Smooth muscle cell (in vitro differentiated cells): ENCODE data around the gene ARHGAP29. TPM values are rescaled to one million over a fixed set of nuclear protein-coding genes. Genes with fewer than 3 reads are reported as not detected.

Source experiments
- DNase-seq: peaks from one replicate; lab custom pipeline; 2025; ENCODE audit not compliant: unreplicated experiment; lab: John Stamatoyannopoulos, UW
- H2AFZ ChIP-seq: fragments of 200-600 bp; sonication (generic); 2 replicates; pipeline ENCODE4 v1.6.0; 2016; ENCODE audit warnings: antibody characterized with exemption, low read depth, mild to moderate bottlenecking
- H3F3A ChIP-seq: fragments of 200-600 bp; sonication (generic); 2 replicates; pipeline ENCODE4 v1.6.0; 2017; ENCODE audit warnings: antibody characterized with exemption, low read depth
- H3K27ac ChIP-seq: fragments of 200-600 bp; sonication (generic); 2 replicates; pipeline ENCODE4 v1.5.1; 2016; ENCODE audit warnings: low read depth, mild to moderate bottlenecking
- H3K27me3 ChIP-seq: fragments of 200-600 bp; sonication (generic); 2 replicates; pipeline ENCODE4 v1.6.1; 2016; ENCODE audit warnings: low read depth, mild to moderate bottlenecking
- H3K36me3 ChIP-seq: fragments of 200-600 bp; sonication (generic); 2 replicates; pipeline ENCODE4 v1.5.1; 2016; ENCODE audit warnings: low read depth
- H3K4me1 ChIP-seq: fragments of 200-600 bp; sonication (generic); 2 replicates; pipeline ENCODE4 v1.5.1; 2016; ENCODE audit warnings: low read depth
- H3K4me2 ChIP-seq: fragments of 200-600 bp; sonication (generic); 2 replicates; pipeline ENCODE4 v1.6.0; 2016; ENCODE audit warnings: mild to moderate bottlenecking
- H3K4me3 ChIP-seq: fragments of 200-600 bp; sonication (generic); 2 replicates; pipeline ENCODE4 v1.5.1; 2016; ENCODE audit warnings: mild to moderate bottlenecking
- H3K79me2 ChIP-seq: fragments of 200-600 bp; sonication (generic); 2 replicates; pipeline ENCODE4 v1.6.0; 2016; ENCODE audit warnings: low read depth, mild to moderate bottlenecking
- H3K9ac ChIP-seq: fragments of 200-600 bp; sonication (generic); 2 replicates; pipeline ENCODE4 v1.6.0; 2016; ENCODE audit warnings: low read depth
- H3K9me3 ChIP-seq: fragments of 200-600 bp; sonication (generic); replicated peaks from 2 replicates; pipeline ENCODE4 v1.5.1; 2016; ENCODE audit warnings: low read depth
- H4K20me1 ChIP-seq: fragments of 200-600 bp; sonication (generic); 2 replicates; pipeline ENCODE4 v1.6.0; 2016; ENCODE audit warnings: low read depth
- WGBS: methylation state at CpG from one replicate; pipeline ENCODE4 v1.1.7; 2016; ENCODE audit warnings: low lambda C conversion rate; 5-methylcytosine and 5-hydroxymethylcytosine counted together
- polyA plus RNA-seq: library from polyadenylated mRNA; unstranded; fragments of >200 nt; fragmentation: Nextera tagmentation; extraction: Ambion mirVana; gene quantifications from 2 replicates; pipeline ENCODE4 v1.2.1, GENCODE V29; 2016
- total RNA-seq: library from RNA; depleted of rRNA; stranded (reverse); fragments of >200 nt; gene quantifications from 2 replicates; pipeline ENCODE4 v1.2.3, GENCODE V29; 2014
- TF ChIP-seq, protein P1 (sequence below): fragments of 200-600 bp; sonication (generic); IDR thresholded peaks from 2 replicates; pipeline ENCODE4 v1.5.1; 2017; ENCODE audit warnings: borderline replicate concordance, mild to moderate bottlenecking, antibody characterized with exemption; ENCODE audit not compliant: insufficient read depth, poor library complexity, severe bottlenecking

Gene ARHGAP29
- total and polyA plus RNA-seq, 2 experiments from 2014 or later: 8.0 to 39.9 TPM

DNA sequence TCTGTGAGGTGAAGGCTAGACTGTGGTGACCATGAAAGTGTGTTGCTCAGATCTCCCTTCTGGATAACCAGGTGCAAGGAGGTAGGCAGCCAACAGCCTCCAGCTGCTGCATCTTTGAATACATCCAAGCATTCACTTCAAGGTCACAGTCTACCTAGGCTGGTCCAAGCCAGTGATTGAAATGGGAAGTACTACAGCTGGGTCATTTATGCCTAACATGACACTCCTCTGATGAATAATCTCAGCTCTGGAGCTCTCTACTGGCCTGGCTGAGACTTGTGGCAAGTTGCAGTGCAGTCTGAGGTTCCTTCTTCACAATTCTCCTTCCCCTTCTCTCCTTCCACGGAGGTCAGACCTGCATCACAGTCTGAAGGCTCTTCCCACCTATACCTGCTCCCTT lies 35.0 kb upstream of the ARHGAP29 start:
- Histone ChIP-seq H3K4me3 (no peak overlapping the region), H3K9ac (no peak overlapping the region), H3K4me1 (no peaks in the 10 kb centered on the region), H3K4me2 (no peak overlapping the region), H3F3A (no peaks in the 10 kb centered on the region), H3K79me2 (no peaks in the 10 kb centered on the region), H4K20me1 (no peaks in the 10 kb centered on the region), H3K36me3 (no peaks in the 10 kb centered on the region), H3K27ac (no peak overlapping the region), H3K27me3 (no peaks in the 10 kb centered on the region), H3K9me3 (no peaks in the 10 kb centered on the region), H2AFZ (no peak overlapping the region)
- TF ChIP-seq, protein P1, sequence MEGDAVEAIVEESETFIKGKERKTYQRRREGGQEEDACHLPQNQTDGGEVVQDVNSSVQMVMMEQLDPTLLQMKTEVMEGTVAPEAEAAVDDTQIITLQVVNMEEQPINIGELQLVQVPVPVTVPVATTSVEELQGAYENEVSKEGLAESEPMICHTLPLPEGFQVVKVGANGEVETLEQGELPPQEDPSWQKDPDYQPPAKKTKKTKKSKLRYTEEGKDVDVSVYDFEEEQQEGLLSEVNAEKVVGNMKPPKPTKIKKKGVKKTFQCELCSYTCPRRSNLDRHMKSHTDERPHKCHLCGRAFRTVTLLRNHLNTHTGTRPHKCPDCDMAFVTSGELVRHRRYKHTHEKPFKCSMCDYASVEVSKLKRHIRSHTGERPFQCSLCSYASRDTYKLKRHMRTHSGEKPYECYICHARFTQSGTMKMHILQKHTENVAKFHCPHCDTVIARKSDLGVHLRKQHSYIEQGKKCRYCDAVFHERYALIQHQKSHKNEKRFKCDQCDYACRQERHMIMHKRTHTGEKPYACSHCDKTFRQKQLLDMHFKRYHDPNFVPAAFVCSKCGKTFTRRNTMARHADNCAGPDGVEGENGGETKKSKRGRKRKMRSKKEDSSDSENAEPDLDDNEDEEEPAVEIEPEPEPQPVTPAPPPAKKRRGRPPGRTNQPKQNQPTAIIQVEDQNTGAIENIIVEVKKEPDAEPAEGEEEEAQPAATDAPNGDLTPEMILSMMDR: no peak
- WGBS: 89% methylated on average over 1 of the region's 1 CpG
- no peak for DNase-seq

DNA sequence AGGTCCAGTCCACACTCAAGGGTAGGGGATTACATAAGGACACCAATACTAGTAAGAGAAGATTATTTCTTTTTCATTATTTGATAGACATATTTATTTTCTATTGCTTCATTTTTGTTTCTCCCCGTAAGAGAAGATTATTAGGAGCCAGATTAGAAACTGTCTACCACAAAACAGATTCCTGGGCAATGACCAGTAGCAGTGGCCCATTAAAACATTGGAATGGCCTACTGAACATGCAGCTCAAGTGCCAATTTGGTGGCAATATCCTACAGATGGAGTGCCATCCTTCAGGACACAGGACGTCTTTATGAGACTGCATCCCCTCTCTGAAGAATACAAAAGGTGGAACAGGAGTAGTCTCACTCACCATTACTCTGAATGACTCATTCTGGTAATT lies 34.0 kb upstream of the ARHGAP29 start:
- WGBS: 81% methylated on average over 2 of the region's 2 CpGs
- Histone ChIP-seq H3K36me3 (no peaks in the 10 kb centered on the region), H3K27ac (no peak overlapping the region), H4K20me1 (no peaks in the 10 kb centered on the region), H3K27me3 (no peaks in the 10 kb centered on the region), H3K4me2 (no peak overlapping the region), H2AFZ (no peak overlapping the region), H3K9me3 (no peaks in the 10 kb centered on the region), H3K79me2 (no peaks in the 10 kb centered on the region), H3K9ac (no peak overlapping the region), H3K4me3 (no peak overlapping the region), H3K4me1 (no peaks in the 10 kb centered on the region), H3F3A (no peaks in the 10 kb centered on the region)
- TF ChIP-seq, protein P1: no peak
- DNase-seq: no peak

DNA sequence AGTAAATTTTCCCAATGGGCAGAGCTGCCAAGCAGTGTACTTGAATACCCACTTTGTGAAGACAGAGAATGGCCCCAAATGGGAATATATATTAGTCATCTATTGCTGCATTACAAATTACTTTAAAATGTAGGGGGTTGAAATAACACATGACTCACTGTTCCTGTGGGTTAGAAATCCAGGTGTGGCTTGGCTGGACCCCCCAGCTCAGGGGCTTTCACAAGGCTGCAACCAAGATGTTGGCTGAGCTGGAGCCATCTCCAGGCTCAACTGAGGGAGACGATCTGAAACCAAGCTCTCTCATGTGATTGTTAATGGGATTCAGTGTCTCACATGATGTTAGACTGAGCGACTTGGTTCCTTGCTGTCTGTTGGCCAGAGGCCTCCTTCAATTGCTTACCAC lies 33.4 kb upstream of the ARHGAP29 start:
- no peaks in the 10 kb centered on the region for H3K4me1 ChIP-seq
- H3K4me2 ChIP-seq: no peak overlapping the region
- no peaks in the 10 kb centered on the region for H3K36me3 ChIP-seq
- H3K9ac ChIP-seq: no peak overlapping the region
- TF ChIP-seq, protein P1: no peak
- H3K79me2 ChIP-seq: no peaks in the 10 kb centered on the region
- H4K20me1 ChIP-seq: no peaks in the 10 kb centered on the region
- H3K27me3 ChIP-seq: no peaks in the 10 kb centered on the region
- 83% methylated on average over 2 of the region's 2 CpGs for WGBS
- H3K27ac ChIP-seq: no peak overlapping the region
- H3K4me3 ChIP-seq: no peak overlapping the region
- no peak for DNase-seq
- no peak overlapping the region for H2AFZ ChIP-seq
- no peaks in the 10 kb centered on the region for H3K9me3 ChIP-seq
- no peaks in the 10 kb centered on the region for H3F3A ChIP-seq

DNA sequence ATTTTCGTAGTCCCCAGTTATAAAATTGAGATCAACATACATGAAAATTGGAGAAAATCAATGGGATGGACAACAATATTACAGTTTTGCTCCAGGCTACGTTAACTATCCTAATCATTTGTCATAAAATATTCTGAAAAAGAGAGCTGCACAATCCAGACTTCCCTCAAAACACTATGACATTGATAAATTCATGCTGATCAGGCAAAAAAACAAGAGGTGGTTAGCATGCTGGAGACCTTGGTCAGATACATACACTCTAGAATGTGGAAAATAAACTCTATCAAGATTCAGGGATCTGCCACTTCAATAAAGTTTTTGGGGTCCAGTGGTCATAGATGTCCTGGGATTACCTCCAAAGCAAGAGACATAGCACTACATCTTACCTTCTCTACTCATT lies 32.5 kb upstream of the ARHGAP29 start:
- Histone ChIP-seq H3F3A (no peaks in the 10 kb centered on the region), H4K20me1 (no peaks in the 10 kb centered on the region), H3K27ac (no peak overlapping the region), H3K36me3 (no peaks in the 10 kb centered on the region), H2AFZ (no peak overlapping the region), H3K79me2 (no peaks in the 10 kb centered on the region), H3K4me2 (no peak overlapping the region), H3K27me3 (no peaks in the 10 kb centered on the region), H3K4me1 (no peaks in the 10 kb centered on the region), H3K9ac (no peak overlapping the region), H3K9me3 (no peaks in the 10 kb centered on the region), H3K4me3 (no peak overlapping the region)
- TF ChIP-seq, protein P1: no peak
- no peak for DNase-seq
- WGBS: 96% methylated on average over 2 of the region's 2 CpGs
